ENCODE data around the gene HIVEP3. TPM values are rescaled to one million over a fixed set of nuclear protein-coding genes. Genes with fewer than 3 reads are reported as not detected.

The HIVEP3 gene
- total RNA-seq, 1 experiment from 2014 or later: 0.55 TPM

GRCh38 chr1:41941381-41941780, 22.7 kb upstream of the HIVEP3 start:
- Mint-ChIP-seq H3K27ac (no peak overlapping the region), H3K4me3 (no peak overlapping the region), H3K9me3 (peaks cover 23% of the 10 kb centered on the region), H3K4me1 (no peaks in the 10 kb centered on the region), H3K27me3 (ENCODE audit: low read depth) (peaks cover 8% of the 10 kb centered on the region; the same call in 1 of the 2 replicates), H3K36me3 (peaks cover 6% of the 10 kb centered on the region)
- TF ChIP-seq TEAD4 (CRISPR knock-in tag; IDR thresholded peaks at IDR 0.05): no peak
- TF ChIP-seq OVOL2 (CRISPR knock-in tag; IDR thresholded peaks at IDR 0.05; ENCODE audit: borderline replicate concordance): no peak
- TF ChIP-seq ZMAT4 (CRISPR knock-in tag; IDR thresholded peaks at IDR 0.05): no peak
- TF ChIP-seq ZNF423 (CRISPR knock-in tag; IDR thresholded peaks at IDR 0.05): no peak
- TF ChIP-seq ZBTB43 (CRISPR knock-in tag; IDR thresholded peaks at IDR 0.05): no peak
- no peak for TF ChIP-seq ZNF425 (CRISPR knock-in tag; conservative IDR thresholded peaks at IDR 0.05)
- TF ChIP-seq, protein P1, sequence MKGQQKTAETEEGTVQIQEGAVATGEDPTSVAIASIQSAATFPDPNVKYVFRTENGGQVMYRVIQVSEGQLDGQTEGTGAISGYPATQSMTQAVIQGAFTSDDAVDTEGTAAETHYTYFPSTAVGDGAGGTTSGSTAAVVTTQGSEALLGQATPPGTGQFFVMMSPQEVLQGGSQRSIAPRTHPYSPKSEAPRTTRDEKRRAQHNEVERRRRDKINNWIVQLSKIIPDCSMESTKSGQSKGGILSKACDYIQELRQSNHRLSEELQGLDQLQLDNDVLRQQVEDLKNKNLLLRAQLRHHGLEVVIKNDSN (CRISPR knock-in tag; IDR thresholded peaks at IDR 0.05): no peak
- TF ChIP-seq, protein P2, sequence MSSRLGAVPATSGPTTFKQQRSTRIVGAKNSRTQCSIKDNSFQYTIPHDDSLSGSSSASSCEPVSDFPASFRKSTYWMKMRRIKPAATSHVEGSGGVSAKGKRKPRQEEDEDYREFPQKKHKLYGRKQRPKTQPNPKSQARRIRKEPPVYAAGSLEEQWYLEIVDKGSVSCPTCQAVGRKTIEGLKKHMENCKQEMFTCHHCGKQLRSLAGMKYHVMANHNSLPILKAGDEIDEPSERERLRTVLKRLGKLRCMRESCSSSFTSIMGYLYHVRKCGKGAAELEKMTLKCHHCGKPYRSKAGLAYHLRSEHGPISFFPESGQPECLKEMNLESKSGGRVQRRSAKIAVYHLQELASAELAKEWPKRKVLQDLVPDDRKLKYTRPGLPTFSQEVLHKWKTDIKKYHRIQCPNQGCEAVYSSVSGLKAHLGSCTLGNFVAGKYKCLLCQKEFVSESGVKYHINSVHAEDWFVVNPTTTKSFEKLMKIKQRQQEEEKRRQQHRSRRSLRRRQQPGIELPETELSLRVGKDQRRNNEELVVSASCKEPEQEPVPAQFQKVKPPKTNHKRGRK (CRISPR knock-in tag; IDR thresholded peaks at IDR 0.05; ENCODE audit: borderline replicate concordance): no peak
- TF ChIP-seq ZBTB21 (CRISPR knock-in tag; IDR thresholded peaks at IDR 0.05; ENCODE audit: borderline replicate concordance): no peak
- TF ChIP-seq, protein P3, sequence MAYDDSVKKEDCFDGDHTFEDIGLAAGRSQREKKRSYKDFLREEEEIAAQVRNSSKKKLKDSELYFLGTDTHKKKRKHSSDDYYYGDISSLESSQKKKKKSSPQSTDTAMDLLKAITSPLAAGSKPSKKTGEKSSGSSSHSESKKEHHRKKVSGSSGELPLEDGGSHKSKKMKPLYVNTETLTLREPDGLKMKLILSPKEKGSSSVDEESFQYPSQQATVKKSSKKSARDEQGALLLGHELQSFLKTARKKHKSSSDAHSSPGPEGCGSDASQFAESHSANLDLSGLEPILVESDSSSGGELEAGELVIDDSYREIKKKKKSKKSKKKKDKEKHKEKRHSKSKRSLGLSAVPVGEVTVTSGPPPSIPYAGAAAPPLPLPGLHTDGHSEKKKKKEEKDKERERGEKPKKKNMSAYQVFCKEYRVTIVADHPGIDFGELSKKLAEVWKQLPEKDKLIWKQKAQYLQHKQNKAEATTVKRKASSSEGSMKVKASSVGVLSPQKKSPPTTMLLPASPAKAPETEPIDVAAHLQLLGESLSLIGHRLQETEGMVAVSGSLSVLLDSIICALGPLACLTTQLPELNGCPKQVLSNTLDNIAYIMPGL (CRISPR knock-in tag; IDR thresholded peaks at IDR 0.05): no peak
- no peak for TF ChIP-seq TEAD1 (CRISPR knock-in tag; IDR thresholded peaks at IDR 0.05)
- no peak for TF ChIP-seq NFATC4 (CRISPR knock-in tag; IDR thresholded peaks at IDR 0.05)
- no peak for TF ChIP-seq E2F5 (CRISPR knock-in tag; IDR thresholded peaks at IDR 0.05)
- ATAC-seq (no peak), DNase-seq (ENCODE audit: low spot score) (no peak)
- POLR2A ChIA-PET: no interaction called here
- CTCF ChIA-PET: no interaction called here

DNA sequence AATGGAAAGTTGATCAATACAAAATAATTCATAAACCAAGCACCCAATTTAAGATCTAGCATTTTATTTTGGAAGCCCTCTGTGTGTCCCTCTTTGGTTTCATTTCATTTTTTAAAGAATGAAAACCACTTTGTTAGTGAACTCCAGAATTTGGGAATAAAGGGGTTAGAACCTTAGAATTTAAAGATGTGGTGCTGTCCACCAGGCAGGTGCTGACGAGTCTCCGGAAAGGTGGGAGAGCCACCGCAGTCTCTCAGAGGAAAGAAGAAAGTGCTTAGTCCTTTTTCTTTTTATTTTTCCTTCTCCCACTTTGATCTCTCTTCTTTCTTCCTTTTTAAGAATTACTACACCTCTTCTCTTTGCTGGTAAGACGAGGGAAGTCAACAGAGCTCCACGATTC, 20.5 kb upstream of the HIVEP3 start:
- peaks cover 8% of the 10 kb centered on the region; the same call in 1 of the 2 replicates for H3K27me3 Mint-ChIP-seq (ENCODE audit: low read depth)
- peaks cover 18% of the 10 kb centered on the region for H3K9me3 Mint-ChIP-seq
- ChIA-PET POLR2A (no interaction called here), CTCF (no interaction called here)
- no peak for TF ChIP-seq CREM (CRISPR knock-in tag; IDR thresholded peaks at IDR 0.05)
- no peak for TF ChIP-seq SOX15 (CRISPR knock-in tag; IDR thresholded peaks at IDR 0.05)
- no peak for TF ChIP-seq PREB (CRISPR knock-in tag; IDR thresholded peaks at IDR 0.05; ENCODE audit: borderline replicate concordance)
- TF ChIP-seq USF2 (CRISPR knock-in tag; IDR thresholded peaks at IDR 0.05): no peak
- no peak for TF ChIP-seq SMAD3 (CRISPR knock-in tag; IDR thresholded peaks at IDR 0.05; ENCODE audit: borderline replicate concordance)
- TF ChIP-seq ZNF232 (CRISPR knock-in tag; IDR thresholded peaks at IDR 0.05): no peak
- TF ChIP-seq, protein P4, sequence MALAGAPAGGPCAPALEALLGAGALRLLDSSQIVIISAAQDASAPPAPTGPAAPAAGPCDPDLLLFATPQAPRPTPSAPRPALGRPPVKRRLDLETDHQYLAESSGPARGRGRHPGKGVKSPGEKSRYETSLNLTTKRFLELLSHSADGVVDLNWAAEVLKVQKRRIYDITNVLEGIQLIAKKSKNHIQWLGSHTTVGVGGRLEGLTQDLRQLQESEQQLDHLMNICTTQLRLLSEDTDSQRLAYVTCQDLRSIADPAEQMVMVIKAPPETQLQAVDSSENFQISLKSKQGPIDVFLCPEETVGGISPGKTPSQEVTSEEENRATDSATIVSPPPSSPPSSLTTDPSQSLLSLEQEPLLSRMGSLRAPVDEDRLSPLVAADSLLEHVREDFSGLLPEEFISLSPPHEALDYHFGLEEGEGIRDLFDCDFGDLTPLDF (CRISPR knock-in tag; IDR thresholded peaks at IDR 0.05): no peak
- TF ChIP-seq ZNF317 (CRISPR knock-in tag; IDR thresholded peaks at IDR 0.05; ENCODE audit: borderline replicate concordance, low read depth): no peak
- no peak for TF ChIP-seq NFATC4 (CRISPR knock-in tag; IDR thresholded peaks at IDR 0.05)
- TF ChIP-seq GABPB1 (CRISPR knock-in tag; IDR thresholded peaks at IDR 0.05): no peak
- H3K27ac Mint-ChIP-seq: no peak overlapping the region
- no peak for ATAC-seq
- H3K36me3 Mint-ChIP-seq: peaks cover 6% of the 10 kb centered on the region
- peaks cover 9% of the 10 kb centered on the region for H3K4me1 Mint-ChIP-seq
- H3K4me3 Mint-ChIP-seq: no peak overlapping the region
- peak; percentile 29 for DNase-seq (ENCODE audit: low spot score)

All from WTC11 (cell line).